B cell (primary cell): ENCODE data around the gene KDM3B. TPM values are rescaled to one million over a fixed set of nuclear protein-coding genes. Genes with fewer than 3 reads are reported as not detected.

Source experiments
- ATAC-seq: fragments of 200-7000 bp; cut with Tn5 transposase; one replicate; pipeline ENCODE4 v1.10.0; 2021; ENCODE audit warnings: low read depth, mild to moderate bottlenecking, moderate number of reproducible peaks, moderate library complexity
- CTCF ChIA-PET: fragments of 350-600 bp; sonication (Branson Sonifier 250); formaldehyde crosslinking; loops from one replicate; lab custom pipeline; 2021; ENCODE audit warnings: antibody characterized with exemption, inconsistent platforms; lab: Charles Lee
- POLR2A ChIA-PET: fragments of 350-600 bp; sonication (Branson Sonifier 250); formaldehyde crosslinking; loops from one replicate; lab custom pipeline; 2021; ENCODE audit warnings: antibody characterized with exemption; lab: Charles Lee
- DNase-seq: peaks from one replicate; pipeline ENCODE4 v3.0.0; 2013
- H2AFZ ChIP-seq: 2 replicates; pipeline ENCODE4 v1.6.1; 2012; ENCODE audit warnings: mild to moderate bottlenecking, low read depth, low read length; ENCODE audit not compliant: insufficient read depth, poor library complexity, severe bottlenecking
- H3K27ac ChIP-seq, 2 donors: 1 replicate in 1 of 2; 2 replicates in 1 of 2; pipeline ENCODE4 v1.5.1; 2012 to 2013; ENCODE audit warnings: low read length in 2 of 2, mild to moderate bottlenecking in 2 of 2, moderate library complexity in 1 of 2
- H3K27me3 ChIP-seq, 4 experiments: fragments of 200-600 bp in 1 of 4; sonication (generic) in 1 of 4; replicated peaks in 1 of 4; 1 replicate in 2 of 4; 2 replicates in 2 of 4; pipeline versions ENCODE4 v1.6.1 to v1.7.0; 2013 to 2016; ENCODE audit warnings: low read length in 3 of 4, mild to moderate bottlenecking in 2 of 4, mixed read lengths in 1 of 4, moderate library complexity in 1 of 4; ENCODE audit not compliant: insufficient read depth in 4 of 4, control insufficient read depth in 3 of 4; ENCODE audit errors: control extremely low read depth in 1 of 4
- H3K36me3 ChIP-seq, 2 experiments: replicated peaks in 1 of 2; 1 replicate in 1 of 2; 2 replicates in 1 of 2; pipeline versions ENCODE4 v1.6.1 to v1.7.1; 2013; ENCODE audit warnings: low read length in 1 of 2; ENCODE audit not compliant: insufficient read depth in 2 of 2, control insufficient read depth in 1 of 2; ENCODE audit errors: control extremely low read depth in 1 of 2, extremely low read depth in 1 of 2
- H3K4me1 ChIP-seq, 2 donors: fragments of 200-600 bp in 1 of 2; sonication (generic) in 1 of 2; 1 replicate in 1 of 2; 2 replicates in 1 of 2; pipeline versions ENCODE4 v1.5.1 to v1.6.1; 2013 to 2017; ENCODE audit warnings: low read length in 2 of 2; ENCODE audit not compliant: control insufficient read depth in 2 of 2, insufficient read depth in 2 of 2
- H3K4me2 ChIP-seq: replicated peaks from 2 replicates; pipeline ENCODE3; 2012; ENCODE audit warnings: mild to moderate bottlenecking, low read depth, low read length; ENCODE audit not compliant: poor library complexity, severe bottlenecking
- H3K4me3 ChIP-seq, 5 experiments: fragments of 200-600 bp in 1 of 5; sonication (generic) in 1 of 5; 1 replicate in 3 of 5; 2 replicates in 2 of 5; pipeline versions ENCODE4 v1.5.1 to v1.7.0; 2011 to 2016; ENCODE audit warnings: low read length in 4 of 5, mild to moderate bottlenecking in 4 of 5, low read depth in 2 of 5, control low read depth in 1 of 5, moderate library complexity in 1 of 5; ENCODE audit not compliant: insufficient read depth in 1 of 5; ENCODE audit errors: control extremely low read depth in 1 of 5, extremely low read depth in 1 of 5
- H3K79me2 ChIP-seq: fragments of 200-600 bp; sonication (generic); one replicate; pipeline ENCODE4 v1.6.0; 2016; ENCODE audit warnings: low read length; ENCODE audit not compliant: control insufficient read depth, insufficient read depth
- H3K9ac ChIP-seq: fragments of 200-600 bp; sonication (generic); 2 replicates; pipeline ENCODE4 v1.6.1; 2017; ENCODE audit warnings: mild to moderate bottlenecking, low read length, moderate library complexity
- H3K9me3 ChIP-seq, 3 donors: one replicate each; pipeline versions ENCODE4 v1.6.1 to v1.7.1; 2013; ENCODE audit warnings: low read length in 2 of 3; ENCODE audit not compliant: control insufficient read depth in 2 of 3, insufficient read depth in 1 of 3; ENCODE audit errors: control extremely low read depth in 1 of 3
- H4K20me1 ChIP-seq: 2 replicates; pipeline ENCODE4 v1.6.0; 2012; ENCODE audit warnings: mild to moderate bottlenecking, low read length; ENCODE audit not compliant: insufficient read depth, control insufficient read depth, poor library complexity, severe bottlenecking
- H3K27ac Mint-ChIP-seq: one replicate; pipeline ENCODE4 v1.8.0; 2021; ENCODE audit warnings: mixed read lengths
- H3K27me3 Mint-ChIP-seq: one replicate; pipeline ENCODE4 v1.8.0; 2021; ENCODE audit warnings: mixed read lengths
- H3K4me1 Mint-ChIP-seq: one replicate; pipeline ENCODE4 v1.8.0; 2021; ENCODE audit warnings: mixed read lengths
- H3K4me3 Mint-ChIP-seq: one replicate; pipeline ENCODE4 v1.8.0; 2021; ENCODE audit warnings: mixed read lengths
- H3K9me3 Mint-ChIP-seq: one replicate; pipeline ENCODE4 v1.8.0; 2022; ENCODE audit warnings: mixed read lengths; ENCODE audit not compliant: insufficient read depth
- CTCF ChIP-seq: fragments of 200-600 bp; IDR thresholded peaks from one replicate; pipeline ENCODE4 v1.8.0; 2022; ENCODE audit warnings: antibody characterized with exemption, mild to moderate bottlenecking
- EZH2 ChIP-seq: IDR thresholded peaks from 2 replicates; pipeline ENCODE4 v1.6.1; 2012; ENCODE audit warnings: borderline replicate concordance, low read depth, mild to moderate bottlenecking, moderate library complexity, low read length; ENCODE audit not compliant: insufficient read depth, poor library complexity, severe bottlenecking
- WGBS: methylation state at CpG from one replicate; pipeline ENCODE4 v1.1.5; 2013; ENCODE audit warnings: missing lambda C conversion rate; ENCODE audit not compliant: insufficient coverage; 5-methylcytosine and 5-hydroxymethylcytosine counted together
- intact Hi-C: fragments of 100-400 bp; cut with micrococcal nuclease; formaldehyde crosslinking; loops from one replicate; pipeline ENCODE4 v1.10.0; 2022
- polyA plus RNA-seq: library from polyadenylated mRNA; depleted of rRNA; stranded (reverse); fragments of >200 nt; gene quantifications from 2 replicates; pipeline ENCODE4 v1.2.3, GENCODE V29; 2012
- total RNA-seq, 2 donors: library from RNA; stranded (reverse); fragments of 120-200 nt in 1 of 2; gene quantifications; 1 replicate in 1 of 2; 2 replicates in 1 of 2; pipeline versions ENCODE4 v1.2.3 to v1.2.4, GENCODE V29; 2013 to 2022

KDM3B gene
- total and polyA plus RNA-seq, 2 donors (not counting 1 experiment from before 2014, with no cell fraction given), result 41.8 to 99.9 TPM

- peaks cover 9% of the 10 kb centered on the region for H4K20me1 ChIP-seq
- no peak overlapping the region for H3K4me2 ChIP-seq
- no peaks in the 10 kb centered on the region for H3K9me3 ChIP-seq
- no peak for ATAC-seq
- TF ChIP-seq EZH2 (no peak), CTCF (no peak)
- H3K79me2 ChIP-seq, result no peaks in the 10 kb centered on the region
- CTCF ChIA-PET, result interaction anchor here (6.3 kb wide), 1 partner anchor 14 kb away, joined by 45 read pairs; no protein-coding TSS in a partner anchor
- H3K36me3 ChIP-seq, result peaks cover 8 to 43% of the 10 kb centered on the region in 2 experiments
- intact Hi-C loops, result loop anchor here (10.0 kb wide), 1 partner anchor 81 kb away; the partner anchor contains the start of gene KDM3B
- POLR2A ChIA-PET, result no interaction called here
- no peak for DNase-seq
- peaks cover 13% of the 10 kb centered on the region for H3K4me1 Mint-ChIP-seq
- no peak overlapping the region for H3K27ac ChIP-seq
- no peak overlapping the region for H3K4me3 Mint-ChIP-seq
- no peak overlapping the region for H2AFZ ChIP-seq
- peaks cover 4% of the 10 kb centered on the region for H3K27me3 Mint-ChIP-seq
- H3K9ac ChIP-seq, result no peak overlapping the region
- peaks cover 11 to 13% of the 10 kb centered on the region in 2 donors for H3K4me1 ChIP-seq
- no peak overlapping the region for H3K27ac Mint-ChIP-seq
- no peak overlapping the region for H3K4me3 ChIP-seq
- 100% methylated on average over 1 of the region's 5 CpGs for WGBS
- peaks cover 0 to 11% (median 3%) of the 10 kb centered on the region in 4 experiments for H3K27me3 ChIP-seq
- no peaks in the 10 kb centered on the region for H3K9me3 Mint-ChIP-seq
These were observed 83.5 kb downstream of the KDM3B start for GRCh38 chr5:138435943-138436342.

GRCh38 chr5:138438003-138438723 lies 85.7 kb downstream of the KDM3B start:
- Histone ChIP-seq H3K9ac (peak overlapping the region; percentile 62), H3K4me3 (peak overlapping the region in 3 of 5 experiments; percentile 40 to 56 (median 45)), H3K27ac (no peak overlapping the region), H2AFZ (peak overlapping the region; percentile 65), H3K36me3 (peaks cover 8 to 26% of the 10 kb centered on the region in 2 experiments), H3K4me1 (peaks cover 11 to 13% of the 10 kb centered on the region in 2 donors), H3K9me3 (no peaks in the 10 kb centered on the region), H3K79me2 (no peaks in the 10 kb centered on the region), H3K27me3 (peaks cover 0 to 11% (median 3%) of the 10 kb centered on the region in 4 experiments), H4K20me1 (peaks cover 9% of the 10 kb centered on the region), H3K4me2 (peak overlapping the region; percentile 96)
- peaks cover 13% of the 10 kb centered on the region for H3K4me1 Mint-ChIP-seq
- intact Hi-C loops, result loop anchor here (2.0 to 10.0 kb wide), 2 partner anchors 27 to 83 kb away; partner anchors contain the start of genes EGR1 and KDM3B
- ChIA-PET POLR2A (interaction anchor here (0.7 kb wide), 2 partner anchors 11 to 21 kb away, joined by 3 to 5 read pairs; no protein-coding TSS in a partner anchor), CTCF (interaction anchor here (0.6 to 6.3 kb wide), 9 partner anchors 12 to 305 kb away, joined by 3 to 45 read pairs (median 4); no protein-coding TSS in a partner anchor)
- DNase-seq (no peak), ATAC-seq (no peak)
- peaks cover 4% of the 10 kb centered on the region for H3K27me3 Mint-ChIP-seq
- H3K4me3 Mint-ChIP-seq, result peak overlapping the region; percentile 86
- H3K27ac Mint-ChIP-seq, result peak overlapping the region; percentile 8
- TF ChIP-seq EZH2 (no peak), CTCF (no peak)
- H3K9me3 Mint-ChIP-seq, result no peaks in the 10 kb centered on the region
- WGBS, result 91% methylated on average over 9 of the region's 11 CpGs
